SK-N-SH (cell line): ENCODE measurements around the gene IGF2R. TPM values are rescaled to one million over a fixed set of nuclear protein-coding genes. Genes with fewer than 3 reads are reported as not detected.

Source experiments
- CTCF ChIA-PET: fragments of 300-600, 350-600 bp; formaldehyde crosslinking; extraction: SDS; loops from one replicate; lab custom pipeline; 2021; lab: Yijun Ruan, JAX
- POLR2A ChIA-PET: fragments of 350-600 bp; sonication (Branson Sonifier 250); formaldehyde crosslinking; extraction: SDS; loops from one replicate; lab custom pipeline; 2020; ENCODE audit warnings: antibody characterized with exemption, inconsistent platforms; lab: Yijun Ruan, JAX
- DNase-seq: peaks from one replicate; pipeline ENCODE4 v3.0.0; 2012
- H2AFZ ChIP-seq: fragments of 200-600 bp; sonication (generic); 2 replicates; pipeline ENCODE4 v1.8.1; 2016; ENCODE audit warnings: antibody characterized with exemption, mild to moderate bottlenecking, low read depth
- H3F3A ChIP-seq: fragments of 200-600 bp; sonication (generic); replicated peaks from 2 replicates; pipeline ENCODE3; 2016; ENCODE audit warnings: antibody characterized with exemption, mild to moderate bottlenecking; ENCODE audit not compliant: insufficient read depth
- H3K27ac ChIP-seq, 2 experiments: fragments of 200-500 bp in 1 of 2; fragments of 200-600 bp in 1 of 2; sonication (Bioruptor generic) in 1 of 2; sonication (generic), shearing (Covaris generic) in 1 of 2; 2 replicates each; pipeline versions ENCODE4 v1.5.1 to v1.6.1; 2014 to 2016; ENCODE audit warnings: low read depth in 2 of 2, inconsistent platforms in 1 of 2, low read length in 1 of 2, mild to moderate bottlenecking in 1 of 2, mixed read lengths in 1 of 2
- H3K27me3 ChIP-seq: fragments of 200-600 bp; sonication (generic), shearing (Covaris generic); 2 replicates; pipeline ENCODE4 v1.6.1; 2016; ENCODE audit warnings: mixed run types; ENCODE audit not compliant: insufficient read depth
- H3K36me3 ChIP-seq, 2 experiments: fragments of 200-500 bp in 1 of 2; fragments of 200-600 bp in 1 of 2; sonication (Bioruptor generic) in 1 of 2; sonication (generic) in 1 of 2; replicated peaks in 1 of 2; 2 replicates each; pipeline versions ENCODE3 to v1.5.1; 2014 to 2016; ENCODE audit warnings: low read length in 1 of 2, mild to moderate bottlenecking in 1 of 2; ENCODE audit not compliant: insufficient read depth in 2 of 2, control insufficient read depth in 1 of 2
- H3K4me1 ChIP-seq, 2 experiments: fragments of 200-500 bp in 1 of 2; fragments of 200-600 bp in 1 of 2; sonication (Bioruptor generic) in 1 of 2; sonication (generic), shearing (Covaris generic) in 1 of 2; 2 replicates each; pipeline versions ENCODE4 v1.5.1 to v1.6.1; 2014 to 2016; ENCODE audit warnings: low read depth in 1 of 2, low read length in 1 of 2, mixed run types in 1 of 2; ENCODE audit not compliant: insufficient read depth in 2 of 2, control insufficient read depth in 1 of 2
- H3K4me2 ChIP-seq: fragments of 200-600 bp; sonication (generic), shearing (Covaris generic); 2 replicates; pipeline ENCODE4 v1.6.1; 2017; ENCODE audit warnings: mixed run types
- H3K4me3 ChIP-seq, 2 experiments: fragments of 200-500 bp in 1 of 2; fragments of 200-600 bp in 1 of 2; sonication (Bioruptor generic) in 1 of 2; sonication (generic), shearing (Covaris generic) in 1 of 2; 2 replicates each; pipeline versions ENCODE4 v1.5.1 to v1.8.1; 2014 to 2016; ENCODE audit warnings: low read depth in 2 of 2, inconsistent platforms in 1 of 2, low read length in 1 of 2, mild to moderate bottlenecking in 1 of 2, mixed read lengths in 1 of 2, moderate library complexity in 1 of 2
- H3K79me2 ChIP-seq: fragments of 200-600 bp; sonication (generic); 2 replicates; pipeline ENCODE4 v1.8.1; 2017; ENCODE audit warnings: mild to moderate bottlenecking; ENCODE audit not compliant: insufficient read depth
- H3K9ac ChIP-seq: fragments of 200-600 bp; sonication (generic); 2 replicates; pipeline ENCODE4 v1.6.1; 2017; ENCODE audit warnings: mixed run types
- H3K9me2 ChIP-seq: fragments of 200-600 bp; sonication (generic); 2 replicates; pipeline ENCODE4 v1.6.1; 2017; ENCODE audit warnings: mixed run types
- H3K9me3 ChIP-seq: fragments of 200-600 bp; sonication (generic); 2 replicates; pipeline ENCODE4 v1.6.1; 2017; ENCODE audit warnings: mixed run types, mild to moderate bottlenecking, moderate library complexity
- H4K20me1 ChIP-seq: fragments of 200-600 bp; sonication (generic); 2 replicates; pipeline ENCODE4 v1.6.1; 2017; ENCODE audit warnings: mild to moderate bottlenecking, mixed run types; ENCODE audit not compliant: insufficient read depth
- CHD2 ChIP-seq: fragments of 150-350 bp; IDR thresholded peaks from 2 replicates; pipeline ENCODE4 v1.6.1; 2018; ENCODE audit warnings: low read length; ENCODE audit not compliant: partially characterized antibody
- CTCF ChIP-seq: fragments of 200-600 bp; sonication (generic); IDR thresholded peaks from 2 replicates; pipeline ENCODE4 v1.6.1; 2017; ENCODE audit warnings: antibody characterized with exemption, mild to moderate bottlenecking, moderate library complexity
- ELF1 ChIP-seq: IDR thresholded peaks from 2 replicates; pipeline ENCODE4 v1.4.0; 2012
- GABPA ChIP-seq: IDR thresholded peaks from 2 replicates; pipeline ENCODE4 v1.4.0; 2012; ENCODE audit warnings: low read depth, mild to moderate bottlenecking
- MEF2A ChIP-seq: IDR thresholded peaks from 2 replicates; pipeline ENCODE4 v1.4.0; 2012; ENCODE audit warnings: low read depth, borderline replicate concordance
- MXI1 ChIP-seq: IDR thresholded peaks from 2 replicates; pipeline ENCODE4 v1.6.1; 2012; ENCODE audit warnings: mild to moderate bottlenecking, low read depth, low read length, improper control_type of control experiment
- NFIC ChIP-seq: IDR thresholded peaks from 2 replicates; pipeline ENCODE4 v1.4.0; 2012; ENCODE audit warnings: borderline replicate concordance
- NRF1 ChIP-seq: IDR thresholded peaks from 2 replicates; pipeline ENCODE4 v1.6.1; 2012; ENCODE audit warnings: low read depth, mild to moderate bottlenecking, low read length
- RCOR1 ChIP-seq: fragments of 150-350 bp; IDR thresholded peaks from 2 replicates; pipeline ENCODE4 v1.6.1; 2017; ENCODE audit warnings: antibody characterized with exemption, low read length
- RXRA ChIP-seq: IDR thresholded peaks from 2 replicates; pipeline ENCODE4 v1.4.0; 2012; ENCODE audit warnings: low read depth, mild to moderate bottlenecking, borderline replicate concordance
- TCF12 ChIP-seq: IDR thresholded peaks from 2 replicates; pipeline ENCODE4 v1.4.0; 2012
- TEAD4 ChIP-seq: IDR thresholded peaks from 2 replicates; pipeline ENCODE4 v1.4.0; 2012; ENCODE audit warnings: mild to moderate bottlenecking, borderline replicate concordance; ENCODE audit not compliant: insufficient read depth
- USF1 ChIP-seq: IDR thresholded peaks from 2 replicates; pipeline ENCODE4 v1.4.0; 2012; ENCODE audit warnings: low read depth, borderline replicate concordance
- YY1 ChIP-seq: IDR thresholded peaks from 2 replicates; pipeline ENCODE4 v1.4.0; 2012; ENCODE audit warnings: low read depth, mild to moderate bottlenecking
- WGBS: methylation state at CpG from one replicate; pipeline ENCODE4 v1.1.6; 2017; ENCODE audit warnings: low lambda C conversion rate; 5-methylcytosine and 5-hydroxymethylcytosine counted together
- polyA plus RNA-seq, 3 experiments: library from polyadenylated mRNA; depleted of rRNA; stranded (reverse); fragments of >200 nt; gene quantifications; 2 replicates each; pipeline ENCODE4 v1.2.3, GENCODE V29; 2012
- TF ChIP-seq, protein P1 (sequence below): IDR thresholded peaks from 2 replicates; pipeline ENCODE4 v1.4.0; 2012; ENCODE audit warnings: low read depth
- TF ChIP-seq, protein P2 (sequence below): fragments of 150-350 bp; IDR thresholded peaks from 2 replicates; pipeline ENCODE4 v1.6.1; 2016; ENCODE audit warnings: mild to moderate bottlenecking, low read depth, low read length
- TF ChIP-seq, protein P3 (sequence below): IDR thresholded peaks from 2 replicates; pipeline ENCODE4 v1.6.1; 2012; ENCODE audit warnings: mild to moderate bottlenecking, low read depth, low read length, moderate library complexity

Gene IGF2R
- polyA plus RNA-seq, 1 of the 3 experiments (the other 2 are of a cell fraction), result 45.0 TPM

DNA sequence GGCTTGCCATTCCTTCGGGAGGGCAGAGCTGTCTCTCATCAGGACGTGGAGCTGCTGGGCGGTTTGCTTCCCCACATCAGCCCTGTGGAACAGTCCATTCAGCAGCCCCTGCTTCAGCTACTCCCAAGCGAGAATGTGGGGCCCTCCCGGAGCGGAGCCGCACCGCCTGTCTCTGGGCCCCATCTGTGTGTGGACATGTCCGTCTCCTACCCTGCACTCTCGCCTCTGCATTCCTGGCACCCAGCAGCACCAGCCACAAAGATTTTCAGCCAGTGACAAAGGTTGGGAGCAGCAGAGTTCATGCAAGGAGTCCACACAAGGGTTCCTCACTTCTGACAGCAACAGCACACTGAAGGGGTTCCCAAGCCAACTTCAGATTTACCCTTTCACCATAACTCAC, 123.7 kb downstream of the IGF2R start:
- WGBS, result 73% methylated on average over 7 of the region's 10 CpGs
- H2AFZ ChIP-seq, result no peak overlapping the region
- no peak for DNase-seq
- H3K36me3 ChIP-seq, result peaks cover 31 to 72% of the 10 kb centered on the region in 2 experiments
- no peak overlapping the region for H3K9ac ChIP-seq
- H3F3A ChIP-seq, result no peaks in the 10 kb centered on the region
- H3K27me3 ChIP-seq, result no peaks in the 10 kb centered on the region
- no peak for TF ChIP-seq YY1
- TF ChIP-seq MXI1, result no peak
- no peak for TF ChIP-seq RXRA
- TF ChIP-seq USF1, result no peak
- TF ChIP-seq, protein P1, sequence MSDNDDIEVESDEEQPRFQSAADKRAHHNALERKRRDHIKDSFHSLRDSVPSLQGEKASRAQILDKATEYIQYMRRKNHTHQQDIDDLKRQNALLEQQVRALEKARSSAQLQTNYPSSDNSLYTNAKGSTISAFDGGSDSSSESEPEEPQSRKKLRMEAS, result no peak
- TF ChIP-seq ELF1, result no peak
- no peak for TF ChIP-seq TEAD4
- TF ChIP-seq RCOR1, result no peak
- no peak for TF ChIP-seq TCF12
- no peak for TF ChIP-seq NRF1
- no peaks in the 10 kb centered on the region for H3K9me3 ChIP-seq
- H4K20me1 ChIP-seq, result 0 out of 2 replicates have a peak, but pooled peaks cover 3% of the 10 kb centered on the region
- no peak overlapping the region for H3K4me3 ChIP-seq
- ChIA-PET CTCF (interaction anchor here (0.8 to 1.1 kb wide), 3 partner anchors 10 to 363 kb away, joined by 3 read pairs; no protein-coding TSS in a partner anchor), POLR2A (no interaction called here)
- H3K4me2 ChIP-seq, result no peak overlapping the region
- no peaks in the 10 kb centered on the region for H3K9me2 ChIP-seq
- H3K27ac ChIP-seq, result no peak overlapping the region
- no peaks in the 10 kb centered on the region for H3K79me2 ChIP-seq
- H3K4me1 ChIP-seq, result no peaks in the 10 kb centered on the region; a peak in 1 of 4 replicates

DNA sequence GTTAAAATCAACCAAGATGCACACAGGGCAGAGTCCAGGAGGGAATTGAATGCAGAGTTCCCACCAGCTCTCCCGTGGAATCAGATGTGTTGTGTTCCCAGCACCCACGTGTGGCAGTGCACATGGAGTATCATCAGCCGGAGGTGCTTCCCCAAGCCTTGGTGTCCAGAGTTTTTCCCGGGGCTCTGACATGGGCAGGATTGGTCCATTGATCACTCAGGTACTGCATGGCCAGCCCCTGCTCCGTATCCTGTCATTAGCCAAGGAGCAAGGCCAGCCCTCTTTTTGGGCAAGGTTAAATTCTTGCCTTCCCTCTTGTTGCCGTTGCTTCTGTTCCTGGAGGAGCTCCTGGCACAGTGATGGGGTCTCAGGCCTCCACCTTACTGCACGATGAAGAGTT, 124.2 kb downstream of the IGF2R start:
- DNase-seq, result no peak
- H3K9ac ChIP-seq, result no peak overlapping the region
- TF ChIP-seq, protein P1, result no peak
- no peak for TF ChIP-seq GABPA
- TF ChIP-seq MEF2A, result no peak
- TF ChIP-seq NFIC, result no peak
- no peak for TF ChIP-seq CTCF
- TF ChIP-seq, protein P2, sequence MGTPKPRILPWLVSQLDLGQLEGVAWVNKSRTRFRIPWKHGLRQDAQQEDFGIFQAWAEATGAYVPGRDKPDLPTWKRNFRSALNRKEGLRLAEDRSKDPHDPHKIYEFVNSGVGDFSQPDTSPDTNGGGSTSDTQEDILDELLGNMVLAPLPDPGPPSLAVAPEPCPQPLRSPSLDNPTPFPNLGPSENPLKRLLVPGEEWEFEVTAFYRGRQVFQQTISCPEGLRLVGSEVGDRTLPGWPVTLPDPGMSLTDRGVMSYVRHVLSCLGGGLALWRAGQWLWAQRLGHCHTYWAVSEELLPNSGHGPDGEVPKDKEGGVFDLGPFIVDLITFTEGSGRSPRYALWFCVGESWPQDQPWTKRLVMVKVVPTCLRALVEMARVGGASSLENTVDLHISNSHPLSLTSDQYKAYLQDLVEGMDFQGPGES, result no peak
- no peak for TF ChIP-seq TCF12
- TF ChIP-seq, protein P3, sequence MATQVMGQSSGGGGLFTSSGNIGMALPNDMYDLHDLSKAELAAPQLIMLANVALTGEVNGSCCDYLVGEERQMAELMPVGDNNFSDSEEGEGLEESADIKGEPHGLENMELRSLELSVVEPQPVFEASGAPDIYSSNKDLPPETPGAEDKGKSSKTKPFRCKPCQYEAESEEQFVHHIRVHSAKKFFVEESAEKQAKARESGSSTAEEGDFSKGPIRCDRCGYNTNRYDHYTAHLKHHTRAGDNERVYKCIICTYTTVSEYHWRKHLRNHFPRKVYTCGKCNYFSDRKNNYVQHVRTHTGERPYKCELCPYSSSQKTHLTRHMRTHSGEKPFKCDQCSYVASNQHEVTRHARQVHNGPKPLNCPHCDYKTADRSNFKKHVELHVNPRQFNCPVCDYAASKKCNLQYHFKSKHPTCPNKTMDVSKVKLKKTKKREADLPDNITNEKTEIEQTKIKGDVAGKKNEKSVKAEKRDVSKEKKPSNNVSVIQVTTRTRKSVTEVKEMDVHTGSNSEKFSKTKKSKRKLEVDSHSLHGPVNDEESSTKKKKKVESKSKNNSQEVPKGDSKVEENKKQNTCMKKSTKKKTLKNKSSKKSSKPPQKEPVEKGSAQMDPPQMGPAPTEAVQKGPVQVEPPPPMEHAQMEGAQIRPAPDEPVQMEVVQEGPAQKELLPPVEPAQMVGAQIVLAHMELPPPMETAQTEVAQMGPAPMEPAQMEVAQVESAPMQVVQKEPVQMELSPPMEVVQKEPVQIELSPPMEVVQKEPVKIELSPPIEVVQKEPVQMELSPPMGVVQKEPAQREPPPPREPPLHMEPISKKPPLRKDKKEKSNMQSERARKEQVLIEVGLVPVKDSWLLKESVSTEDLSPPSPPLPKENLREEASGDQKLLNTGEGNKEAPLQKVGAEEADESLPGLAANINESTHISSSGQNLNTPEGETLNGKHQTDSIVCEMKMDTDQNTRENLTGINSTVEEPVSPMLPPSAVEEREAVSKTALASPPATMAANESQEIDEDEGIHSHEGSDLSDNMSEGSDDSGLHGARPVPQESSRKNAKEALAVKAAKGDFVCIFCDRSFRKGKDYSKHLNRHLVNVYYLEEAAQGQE, result no peak
- no peak for TF ChIP-seq CHD2
- no peak for TF ChIP-seq MXI1
- no peak overlapping the region for H2AFZ ChIP-seq
- POLR2A ChIA-PET, result no interaction called here
- H3K79me2 ChIP-seq, result no peaks in the 10 kb centered on the region
- H3K27me3 ChIP-seq, result no peaks in the 10 kb centered on the region
- no peak overlapping the region for H3K27ac ChIP-seq
- CTCF ChIA-PET, result interaction anchor here (0.8 to 1.1 kb wide), 3 partner anchors 10 to 362 kb away, joined by 3 read pairs; no protein-coding TSS in a partner anchor
- no peaks in the 10 kb centered on the region; a peak in 1 of 4 replicates for H3K4me1 ChIP-seq
- H3K9me2 ChIP-seq, result no peaks in the 10 kb centered on the region
- 0 out of 2 replicates have a peak, but pooled peaks cover 3% of the 10 kb centered on the region for H4K20me1 ChIP-seq
- H3K9me3 ChIP-seq, result no peaks in the 10 kb centered on the region
- WGBS, result 78% methylated on average over 4 of the region's 7 CpGs
- no peak overlapping the region for H3K4me3 ChIP-seq
- H3K4me2 ChIP-seq, result no peak overlapping the region
- no peaks in the 10 kb centered on the region for H3F3A ChIP-seq
- peaks cover 31 to 76% of the 10 kb centered on the region in 2 experiments for H3K36me3 ChIP-seq
